Activated T-helper 17 cell treated with anti-CD3 and anti-CD28 coated beads, Interleukin-2, amount 50 U/mL, for 72 hours (primary cell): ENCODE data around the gene ST3GAL4. TPM values are rescaled to one million over a fixed set of nuclear protein-coding genes. Genes with fewer than 3 reads are reported as not detected.
"Not testable (repeated sequence)": the region's sequence is repeated elsewhere in the genome, so short reads cannot be mapped to it uniquely, and the experiment has no call there.

Experiments
- ATAC-seq: fragments of 150-1000 bp; cut with Tn5 transposase; replicated peaks from 2 replicates; pipeline ENCODE4 v1.10.0; 2021; ENCODE audit warnings: mild to moderate bottlenecking, moderate library complexity
- H3K27ac Mint-ChIP-seq: one replicate; pipeline ENCODE4 v1.8.0; 2022; ENCODE audit warnings: mixed read lengths
- H3K27me3 Mint-ChIP-seq: one replicate; pipeline ENCODE4 v1.8.0; 2022; ENCODE audit warnings: mixed read lengths
- H3K36me3 Mint-ChIP-seq: one replicate; pipeline ENCODE4 v1.8.0; 2022; ENCODE audit warnings: low read depth, mild to moderate bottlenecking, mixed read lengths
- H3K4me1 Mint-ChIP-seq: one replicate; pipeline ENCODE4 v1.8.0; 2022; ENCODE audit warnings: mixed read lengths
- H3K4me3 Mint-ChIP-seq: one replicate; pipeline ENCODE4 v1.8.0; 2022; ENCODE audit warnings: mild to moderate bottlenecking, mixed read lengths
- H3K9me3 Mint-ChIP-seq: one replicate; pipeline ENCODE4 v1.8.0; 2022; ENCODE audit warnings: mixed read lengths
- total RNA-seq, 2 donors: library from RNA; stranded (reverse); gene quantifications; one replicate each; pipeline ENCODE4 v1.2.3, GENCODE V29; 2022

The ST3GAL4 gene
- total RNA-seq, 2 donors from 2014 or later, result 10.0 to 16.2 TPM

- Mint-ChIP-seq H3K27me3 (no peaks in the 10 kb centered on the region), H3K36me3 (no peaks in the 10 kb centered on the region), H3K27ac (no peak overlapping the region), H3K4me3 (no peak overlapping the region), H3K4me1 (no peaks in the 10 kb centered on the region), H3K9me3 (no peaks in the 10 kb centered on the region)
- no peak for ATAC-seq
Observed at GRCh38 chr11:126391286-126391954, 35.9 kb downstream of the ST3GAL4 start.

- Mint-ChIP-seq H3K27ac (no peak overlapping the region), H3K4me3 (no peak overlapping the region), H3K27me3 (no peaks in the 10 kb centered on the region), H3K4me1 (no peaks in the 10 kb centered on the region), H3K36me3 (no peaks in the 10 kb centered on the region), H3K9me3 (no peaks in the 10 kb centered on the region)
- ATAC-seq, result no peak
Observed at GRCh38 chr11:126391970-126392632, 36.6 kb downstream of the ST3GAL4 start.

GRCh38 chr11:126392633-126393013 is 37.1 kb downstream of the ST3GAL4 start:
- no peak for ATAC-seq
- H3K27me3 Mint-ChIP-seq, result no peaks in the 10 kb centered on the region
- H3K27ac Mint-ChIP-seq, result no peak overlapping the region
- H3K4me3 Mint-ChIP-seq, result no peak overlapping the region
- H3K36me3 Mint-ChIP-seq, result no peaks in the 10 kb centered on the region
- no peaks in the 10 kb centered on the region for H3K9me3 Mint-ChIP-seq
- H3K4me1 Mint-ChIP-seq, result no peaks in the 10 kb centered on the region

GRCh38 chr11:126393143-126393542 is 37.7 kb downstream of the ST3GAL4 start:
- Mint-ChIP-seq H3K9me3 (no peaks in the 10 kb centered on the region), H3K27me3 (no peaks in the 10 kb centered on the region)

GRCh38 chr11:126394036-126394435 is 38.5 kb downstream of the ST3GAL4 start:
- no peak overlapping the region for H3K27ac Mint-ChIP-seq
- H3K36me3 Mint-ChIP-seq, result no peaks in the 10 kb centered on the region
- no peaks in the 10 kb centered on the region for H3K27me3 Mint-ChIP-seq
- no peaks in the 10 kb centered on the region for H3K9me3 Mint-ChIP-seq
- no peak for ATAC-seq
- H3K4me1 Mint-ChIP-seq, result no peaks in the 10 kb centered on the region
- no peak overlapping the region for H3K4me3 Mint-ChIP-seq

More at GRCh38 chr11:126393143-126393542, 37.7 kb downstream of the ST3GAL4 start:
- no peaks in the 10 kb centered on the region for H3K4me1 Mint-ChIP-seq
- H3K27ac Mint-ChIP-seq, result no peak overlapping the region
- no peaks in the 10 kb centered on the region for H3K36me3 Mint-ChIP-seq
- ATAC-seq, result no peak
- H3K4me3 Mint-ChIP-seq, result no peak overlapping the region

DNA sequence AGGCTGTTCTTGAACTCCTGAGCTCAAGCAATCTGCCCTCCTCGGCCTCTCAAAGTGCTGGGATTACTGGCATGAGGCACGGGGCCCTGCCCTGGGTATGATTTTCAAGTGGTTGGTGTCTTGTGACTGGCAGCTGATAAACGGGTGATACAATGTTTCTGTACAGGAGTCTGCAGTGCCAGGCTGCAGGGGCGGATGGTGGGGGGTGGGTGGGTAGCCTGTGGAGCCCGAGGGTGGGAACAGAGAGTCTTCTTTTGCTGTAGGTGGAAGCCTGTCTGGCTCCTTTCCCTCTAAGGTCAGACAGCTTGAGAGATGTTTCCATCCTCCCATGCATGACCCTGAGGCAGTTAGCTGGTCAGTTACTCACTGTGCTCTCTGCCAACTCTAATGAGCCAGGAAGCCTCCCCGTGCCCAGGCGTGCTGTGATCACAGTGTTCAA is 39.2 kb downstream of the ST3GAL4 start:
- not testable (repeated sequence) for H3K4me3 Mint-ChIP-seq, H3K27me3 Mint-ChIP-seq, H3K4me1 Mint-ChIP-seq, H3K9me3 Mint-ChIP-seq, H3K27ac Mint-ChIP-seq, H3K36me3 Mint-ChIP-seq, ATAC-seq

GRCh38 chr11:126395784-126396183 is 40.3 kb downstream of the ST3GAL4 start:
- not testable (repeated sequence) for H3K4me1 Mint-ChIP-seq, H3K27ac Mint-ChIP-seq, H3K36me3 Mint-ChIP-seq, H3K9me3 Mint-ChIP-seq, H3K27me3 Mint-ChIP-seq, H3K4me3 Mint-ChIP-seq, ATAC-seq

- not testable (repeated sequence) for H3K9me3 Mint-ChIP-seq, H3K27me3 Mint-ChIP-seq, H3K4me3 Mint-ChIP-seq, H3K4me1 Mint-ChIP-seq, H3K36me3 Mint-ChIP-seq, H3K27ac Mint-ChIP-seq, ATAC-seq
Observed at GRCh38 chr11:126396266-126396665, 40.8 kb downstream of the ST3GAL4 start.

DNA sequence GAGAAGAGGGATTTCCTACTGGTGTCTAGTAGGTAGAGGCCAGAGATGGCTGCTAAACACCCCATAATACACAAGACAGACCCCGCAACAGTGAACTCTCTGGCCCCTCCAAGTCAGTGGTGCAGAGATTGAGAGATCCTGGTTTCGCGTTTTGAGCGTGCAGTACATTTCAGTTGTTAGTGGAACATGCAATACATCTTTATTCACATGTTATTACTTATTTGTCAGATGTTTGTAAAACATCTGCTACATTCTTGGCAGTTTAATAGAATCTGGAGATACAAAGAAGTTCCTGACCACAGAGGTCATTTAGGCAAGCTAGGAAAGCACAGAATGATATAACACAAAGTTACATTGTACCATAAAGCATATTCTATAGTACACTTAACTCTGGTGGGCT is 41.5 kb downstream of the ST3GAL4 start:
- no peaks in the 10 kb centered on the region for H3K4me1 Mint-ChIP-seq
- H3K27ac Mint-ChIP-seq, result no peak overlapping the region
- H3K9me3 Mint-ChIP-seq, result no peaks in the 10 kb centered on the region
- H3K36me3 Mint-ChIP-seq, result no peaks in the 10 kb centered on the region
- no peak for ATAC-seq
- H3K27me3 Mint-ChIP-seq, result no peaks in the 10 kb centered on the region
- H3K4me3 Mint-ChIP-seq, result no peak overlapping the region

GRCh38 chr11:126398296-126398695 is 42.8 kb downstream of the ST3GAL4 start:
- H3K36me3 Mint-ChIP-seq, result no peaks in the 10 kb centered on the region
- ATAC-seq, result no peak
- no peak overlapping the region for H3K27ac Mint-ChIP-seq
- no peaks in the 10 kb centered on the region for H3K27me3 Mint-ChIP-seq
- H3K4me1 Mint-ChIP-seq, result no peaks in the 10 kb centered on the region
- H3K4me3 Mint-ChIP-seq, result no peak overlapping the region
- no peaks in the 10 kb centered on the region for H3K9me3 Mint-ChIP-seq

DNA sequence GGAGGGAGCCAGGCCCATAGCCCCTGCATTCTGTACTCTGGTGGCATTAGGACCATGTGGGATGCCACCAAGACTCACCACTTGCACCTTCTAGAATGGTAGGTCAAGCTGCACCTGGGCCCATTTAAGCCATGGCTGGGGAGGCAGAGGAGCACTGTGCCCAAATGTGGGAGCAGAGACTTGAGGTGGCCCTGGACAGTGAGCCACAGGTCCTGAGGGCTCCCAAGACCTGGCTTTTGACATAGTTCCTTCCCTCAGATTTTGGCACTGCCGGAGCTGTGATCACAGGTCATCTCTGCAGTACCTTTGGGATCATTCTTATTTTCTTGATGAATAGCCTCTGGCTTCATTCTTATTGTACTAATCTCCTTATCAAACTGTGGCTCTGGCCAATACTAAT is 43.2 kb downstream of the ST3GAL4 start:
- H3K27me3 Mint-ChIP-seq, result no peaks in the 10 kb centered on the region
- no peak for ATAC-seq
- no peaks in the 10 kb centered on the region for H3K36me3 Mint-ChIP-seq
- H3K9me3 Mint-ChIP-seq, result no peaks in the 10 kb centered on the region
- no peak overlapping the region for H3K4me3 Mint-ChIP-seq
- no peak overlapping the region for H3K27ac Mint-ChIP-seq
- no peaks in the 10 kb centered on the region for H3K4me1 Mint-ChIP-seq

GRCh38 chr11:126400019-126400418 is 44.5 kb downstream of the ST3GAL4 start:
- H3K9me3 Mint-ChIP-seq, result no peaks in the 10 kb centered on the region
- H3K27ac Mint-ChIP-seq, result no peak overlapping the region
- H3K36me3 Mint-ChIP-seq, result no peaks in the 10 kb centered on the region
- no peaks in the 10 kb centered on the region for H3K4me1 Mint-ChIP-seq
- no peak overlapping the region for H3K4me3 Mint-ChIP-seq
- ATAC-seq, result no peak
- no peaks in the 10 kb centered on the region for H3K27me3 Mint-ChIP-seq

DNA sequence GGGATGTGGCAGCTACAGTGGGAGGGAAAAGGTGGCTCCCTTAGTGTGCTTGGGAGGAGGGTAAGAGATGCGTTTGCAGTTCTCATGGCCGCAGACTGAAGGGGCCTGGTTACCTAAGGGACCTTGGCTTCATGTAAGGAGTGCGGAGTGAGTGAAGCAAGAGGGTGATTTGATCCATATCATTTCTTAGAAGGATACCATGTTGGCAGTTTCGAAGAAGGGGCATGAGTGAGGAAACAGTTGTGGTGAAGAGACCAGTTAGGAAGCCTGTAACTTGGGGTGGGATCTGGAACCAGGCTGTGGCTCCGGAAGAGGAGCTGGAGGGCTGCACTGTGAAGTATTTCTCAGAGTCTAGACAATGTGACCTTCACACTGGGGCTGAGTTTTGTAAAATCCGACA is 45.0 kb downstream of the ST3GAL4 start:
- H3K4me3 Mint-ChIP-seq, result no peak overlapping the region
- no peaks in the 10 kb centered on the region for H3K27me3 Mint-ChIP-seq
- H3K36me3 Mint-ChIP-seq, result no peaks in the 10 kb centered on the region
- no peaks in the 10 kb centered on the region for H3K4me1 Mint-ChIP-seq
- ATAC-seq, result no peak
- H3K27ac Mint-ChIP-seq, result no peak overlapping the region
- H3K9me3 Mint-ChIP-seq, result no peaks in the 10 kb centered on the region

DNA sequence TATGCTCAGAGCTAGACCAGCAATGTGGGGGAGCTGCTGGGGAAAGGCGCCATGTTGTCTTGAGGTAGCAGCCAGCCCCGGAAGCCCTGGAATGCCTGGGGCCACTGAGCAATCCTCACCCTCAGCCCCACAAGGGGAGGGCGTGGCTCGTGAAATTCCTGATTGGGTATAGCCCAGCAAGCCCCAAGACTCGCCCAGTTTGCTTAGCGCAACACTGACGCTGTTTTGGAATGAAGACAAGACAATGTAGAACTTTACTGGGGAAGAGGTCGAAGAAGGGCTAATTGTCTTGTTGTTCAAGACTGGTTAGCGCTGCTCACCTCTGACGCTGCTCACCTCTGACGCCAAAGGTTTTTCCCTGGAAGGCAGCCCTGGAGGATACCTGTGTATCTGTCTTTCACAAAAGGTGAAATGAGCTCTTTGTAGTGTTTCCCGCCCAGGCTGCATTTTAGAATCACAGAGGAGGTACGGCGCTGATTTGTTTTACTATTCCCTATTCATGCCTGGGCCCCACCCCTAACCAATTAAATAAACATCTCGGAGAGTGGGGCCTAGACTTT is 47.6 kb downstream of the ST3GAL4 start:
- Mint-ChIP-seq H3K27ac (no peak overlapping the region), H3K9me3 (no peaks in the 10 kb centered on the region), H3K4me1 (no peaks in the 10 kb centered on the region), H3K36me3 (no peaks in the 10 kb centered on the region), H3K27me3 (no peaks in the 10 kb centered on the region), H3K4me3 (no peak overlapping the region)
- ATAC-seq, result no peak

- no peak overlapping the region for H3K4me3 Mint-ChIP-seq
- H3K36me3 Mint-ChIP-seq, result no peaks in the 10 kb centered on the region
- H3K27ac Mint-ChIP-seq, result no peak overlapping the region
- H3K4me1 Mint-ChIP-seq, result no peaks in the 10 kb centered on the region
- no peaks in the 10 kb centered on the region for H3K27me3 Mint-ChIP-seq
- peak; percentile 45 for ATAC-seq
- H3K9me3 Mint-ChIP-seq, result no peaks in the 10 kb centered on the region
Observed at GRCh38 chr11:126403658-126404057, 48.2 kb downstream of the ST3GAL4 start.
